GM10847 (cell line): ENCODE measurements around the gene MKKS.
A peak's percentile ranks its signal among the peaks of the same experiment; 100 is the strongest.

Experiments used
- POLR2A ChIP-seq: IDR thresholded peaks from 2 replicates; pipeline ENCODE4 v1.6.1; 2011; ENCODE audit not compliant: insufficient read length; ENCODE audit errors: extremely low read depth

Gene MKKS

DNA sequence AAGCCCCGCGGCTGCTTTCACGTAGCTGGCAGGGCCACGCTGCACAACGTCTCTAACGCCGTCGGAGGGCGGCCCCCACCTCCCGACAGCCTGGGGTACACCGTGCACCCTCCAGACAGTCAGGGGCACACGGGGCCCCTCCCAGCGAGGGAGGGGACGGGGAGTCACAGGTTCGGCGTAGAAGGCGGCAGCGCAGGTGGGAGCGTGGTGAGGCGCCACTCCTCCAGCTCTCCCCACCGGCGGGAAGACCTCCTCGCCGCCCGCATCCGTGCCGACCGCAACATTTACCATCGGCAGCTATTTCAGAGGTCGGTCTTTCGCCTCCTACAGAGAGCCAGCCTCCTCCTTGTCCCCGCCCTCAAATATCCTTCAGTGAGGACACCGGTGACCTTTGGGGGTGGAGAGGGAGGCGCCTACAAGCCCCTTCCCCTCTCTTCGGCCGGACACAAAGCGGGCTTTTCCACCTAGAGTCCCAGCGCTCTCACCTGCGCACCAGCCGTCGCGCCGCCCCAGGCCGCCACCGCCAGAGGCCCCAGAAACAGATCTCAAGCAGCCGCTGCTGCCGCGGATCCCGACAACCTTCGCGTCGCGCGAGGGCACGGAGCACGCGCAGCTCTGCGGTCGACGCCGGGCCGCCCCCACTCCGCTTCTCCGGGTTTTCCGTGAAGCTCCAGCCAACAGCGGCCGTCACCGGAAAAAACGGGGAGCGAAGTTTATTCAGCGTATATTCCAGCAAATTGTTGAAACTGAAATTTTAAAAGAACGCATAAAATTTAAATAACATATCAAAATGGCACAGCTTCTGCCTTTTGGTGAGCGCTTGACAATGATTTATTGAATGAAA is at the start of gene MKKS:
Gene MKKS (minus strand): TSS at position 600 of the 844 bp plus-strand sequence. CDS start 20,708 bp downstream, outside the sequence.
- TF ChIP-seq POLR2A = peak; percentile 63

DNA sequence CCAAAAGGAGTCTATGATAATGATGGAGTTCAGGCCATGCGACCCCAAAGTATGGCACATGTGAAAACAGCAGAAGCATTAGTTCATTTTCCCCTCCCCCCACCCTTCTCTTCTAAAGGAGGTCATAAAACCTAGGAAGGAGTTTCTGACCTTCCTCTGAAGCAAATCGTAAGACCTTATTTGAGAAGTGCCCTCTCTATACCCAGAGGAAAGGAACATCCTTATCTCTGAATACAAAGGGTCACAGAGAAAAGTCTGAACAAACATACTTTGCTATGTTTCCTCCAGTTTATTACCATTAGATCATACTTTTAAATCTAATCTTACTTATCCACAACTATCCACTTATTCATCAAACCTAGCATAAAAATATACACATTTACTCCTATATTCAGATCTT is 49.7 kb upstream of the MKKS start:
- no peak for TF ChIP-seq POLR2A

DNA sequence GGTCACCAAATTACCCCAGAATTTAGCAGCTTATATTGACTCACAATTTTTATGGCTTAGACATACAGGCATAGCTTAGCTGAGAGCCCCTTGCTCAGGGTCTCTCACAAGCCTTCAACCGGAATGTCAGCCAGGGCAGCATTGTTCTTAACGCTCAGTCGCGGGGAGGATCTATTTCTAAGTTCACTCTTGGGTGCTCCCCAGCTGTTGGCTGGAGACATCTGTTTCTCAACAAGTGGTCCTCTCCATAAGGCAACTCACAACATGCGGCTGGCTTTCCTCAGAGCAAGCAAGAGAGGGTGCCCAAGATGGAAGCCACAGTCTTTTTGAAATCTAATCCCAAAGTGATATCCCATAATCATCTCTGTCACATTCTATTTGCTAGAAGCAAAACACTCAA is 47.7 kb upstream of the MKKS start:
- no peak for TF ChIP-seq POLR2A

DNA sequence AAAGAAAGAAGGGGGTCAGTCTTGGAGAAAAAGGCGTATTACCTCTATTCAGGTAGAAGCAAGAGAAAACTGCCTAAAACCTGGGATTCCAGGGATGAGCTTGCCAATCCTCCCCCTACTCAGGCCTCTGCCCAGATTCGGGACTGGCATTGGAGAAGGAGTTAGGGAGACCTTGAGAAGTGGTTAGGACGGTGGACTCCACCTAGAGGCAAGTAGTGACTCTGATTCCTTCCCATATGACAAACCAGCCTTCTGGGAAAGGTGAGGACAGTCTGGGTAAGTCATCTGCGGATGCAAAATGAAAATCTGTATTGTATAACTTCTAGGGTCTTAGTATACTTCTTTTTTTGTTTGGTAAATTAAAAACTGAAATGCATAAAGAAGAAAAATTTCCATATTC is 44.9 kb upstream of the MKKS start:
- TF ChIP-seq POLR2A = no peak

DNA sequence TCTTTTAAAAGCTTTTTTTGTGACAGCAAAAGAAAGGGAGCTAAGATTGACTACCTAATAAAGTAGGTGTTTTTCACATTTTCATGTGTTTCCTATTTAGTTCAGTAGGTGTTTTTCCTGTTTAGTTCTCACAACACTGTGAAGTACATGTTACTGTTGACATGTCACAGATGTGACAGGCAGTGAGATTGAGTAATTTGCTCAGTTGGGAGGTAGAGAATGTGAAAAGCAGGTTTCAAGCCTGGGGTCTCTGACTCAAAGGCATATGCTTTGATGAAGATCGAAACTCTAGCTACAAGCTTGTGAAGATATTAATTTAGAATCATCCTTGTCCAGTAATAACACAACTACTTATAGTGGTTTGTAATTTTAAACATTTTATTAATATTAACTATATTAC is 44.2 kb upstream of the MKKS start:
- TF ChIP-seq POLR2A = no peak

DNA sequence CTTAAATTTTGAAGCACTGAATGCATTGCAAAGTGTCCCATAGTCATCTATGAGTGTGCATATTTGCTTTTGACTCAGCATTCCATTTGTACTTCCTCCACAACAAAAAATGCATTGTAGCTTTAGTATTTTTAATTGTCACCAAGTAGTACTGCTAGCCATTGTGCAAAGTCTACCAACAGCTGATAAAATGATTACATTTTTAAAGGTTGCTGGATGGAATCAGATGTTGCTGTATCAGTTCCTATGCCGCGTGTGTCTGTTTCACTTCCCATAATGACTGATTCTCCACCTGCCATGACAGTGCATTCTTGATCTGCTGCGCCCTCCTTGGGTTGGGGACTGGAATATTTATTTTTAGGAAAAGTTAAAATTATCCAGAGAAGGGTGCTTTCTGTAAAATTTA is 42.3 kb upstream of the MKKS start:
- no peak for TF ChIP-seq POLR2A

DNA sequence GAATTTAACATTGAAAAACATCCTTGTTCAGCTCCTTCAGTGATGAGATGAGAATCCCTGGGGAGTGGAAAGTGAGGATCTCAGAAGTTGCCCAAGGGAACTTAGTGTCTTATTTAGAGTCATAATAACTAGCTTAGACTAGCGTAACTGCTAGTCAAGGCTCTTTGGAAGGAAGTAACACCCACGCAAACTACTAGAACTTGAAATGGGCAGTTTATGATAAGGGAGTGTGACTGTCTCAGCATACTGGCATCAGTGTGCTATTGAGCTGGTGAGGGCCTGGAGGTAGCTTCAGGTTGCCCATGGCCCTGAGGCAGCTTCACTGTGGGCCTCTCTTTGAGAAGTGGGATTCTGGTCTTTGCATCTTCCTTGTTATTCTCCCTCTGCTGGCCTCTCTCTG is 41.2 kb upstream of the MKKS start:
- no peak for TF ChIP-seq POLR2A

DNA sequence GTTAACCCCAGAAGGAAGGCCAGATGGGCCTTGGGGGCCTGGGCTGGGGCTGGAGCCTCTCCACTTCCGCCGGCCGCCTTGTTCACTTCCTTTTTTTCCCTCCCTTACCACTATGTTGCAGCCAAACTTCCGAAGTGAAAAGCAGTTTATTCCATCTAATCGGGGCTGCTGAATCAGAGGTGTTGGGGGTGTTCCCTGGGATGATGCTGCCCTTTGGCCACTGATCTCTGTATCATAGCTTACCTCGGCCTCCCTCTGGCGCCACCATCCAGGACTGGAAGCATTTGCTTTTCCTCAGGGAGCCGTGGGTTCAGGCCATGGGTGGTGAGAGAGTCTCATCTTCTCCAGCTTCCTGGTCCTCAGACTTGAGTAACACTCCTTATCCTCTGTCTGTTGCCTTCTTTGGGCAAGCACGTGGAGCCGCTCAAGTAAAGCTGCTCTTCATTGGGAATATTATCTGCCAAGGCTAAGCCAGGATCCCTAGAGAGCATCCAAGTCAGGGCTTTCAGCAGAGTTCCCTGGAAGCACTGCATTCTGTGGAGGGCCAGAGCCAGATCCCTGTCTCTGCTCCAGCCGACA is 40.7 kb upstream of the MKKS start:
- TF ChIP-seq POLR2A = no peak

DNA sequence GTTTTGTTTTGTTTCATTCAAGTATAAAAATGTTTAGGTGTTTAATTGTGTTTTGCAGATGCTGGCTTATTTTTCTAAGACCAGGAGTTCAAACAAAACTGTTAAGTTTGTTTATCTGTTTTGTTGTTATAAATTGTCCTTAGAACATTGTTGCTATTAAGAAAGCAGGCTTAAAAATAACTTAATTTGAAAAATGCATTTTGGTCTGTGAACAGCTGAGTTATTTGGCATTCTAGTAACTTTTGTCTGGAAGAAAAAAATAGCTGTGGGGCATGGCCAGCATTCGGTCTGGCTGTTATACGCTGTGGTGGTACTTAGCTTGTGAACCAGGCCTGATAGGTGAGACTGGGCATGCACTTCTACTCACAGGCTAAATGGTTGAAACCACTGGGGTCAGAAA is 38.8 kb upstream of the MKKS start:
- TF ChIP-seq POLR2A = no peak

DNA sequence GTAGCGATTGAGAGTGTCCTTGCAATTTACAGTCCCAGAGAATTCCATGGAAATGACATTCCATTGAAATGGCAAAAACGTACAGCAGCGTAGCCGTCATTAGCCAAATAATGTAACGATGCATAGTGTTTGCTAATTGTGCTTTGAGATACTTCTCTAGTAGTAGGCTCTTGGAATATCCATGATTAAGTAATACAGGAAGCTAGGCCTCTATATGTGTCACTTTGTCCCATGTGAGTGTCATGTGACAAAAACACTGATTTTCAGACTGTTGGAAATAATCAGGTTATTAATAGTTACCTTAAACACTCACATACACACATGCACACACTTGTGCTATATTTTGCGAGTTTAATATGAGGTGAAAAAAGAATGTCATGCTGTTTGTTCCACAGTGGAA is 36.3 kb upstream of the MKKS start:
- TF ChIP-seq POLR2A = no peak

DNA sequence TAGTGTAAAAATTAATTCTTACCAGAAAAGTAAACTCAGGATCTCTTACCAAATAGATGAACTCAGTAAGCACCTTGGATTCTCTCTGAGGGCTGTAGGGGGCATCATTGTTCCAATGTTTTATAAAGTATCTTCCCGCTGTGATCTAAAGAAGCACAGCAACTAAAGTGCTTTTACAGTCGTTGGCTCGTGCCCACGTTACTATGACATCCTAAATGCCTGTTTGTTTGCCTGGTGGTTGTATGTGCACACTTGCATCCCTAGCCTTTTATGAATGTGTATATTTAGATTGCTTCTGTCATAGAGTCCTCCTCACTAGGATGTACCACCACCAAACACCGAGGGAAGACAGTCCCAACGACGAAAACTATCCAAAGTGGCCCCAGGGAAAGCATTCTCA is 35.6 kb upstream of the MKKS start:
- TF ChIP-seq POLR2A = no peak

DNA sequence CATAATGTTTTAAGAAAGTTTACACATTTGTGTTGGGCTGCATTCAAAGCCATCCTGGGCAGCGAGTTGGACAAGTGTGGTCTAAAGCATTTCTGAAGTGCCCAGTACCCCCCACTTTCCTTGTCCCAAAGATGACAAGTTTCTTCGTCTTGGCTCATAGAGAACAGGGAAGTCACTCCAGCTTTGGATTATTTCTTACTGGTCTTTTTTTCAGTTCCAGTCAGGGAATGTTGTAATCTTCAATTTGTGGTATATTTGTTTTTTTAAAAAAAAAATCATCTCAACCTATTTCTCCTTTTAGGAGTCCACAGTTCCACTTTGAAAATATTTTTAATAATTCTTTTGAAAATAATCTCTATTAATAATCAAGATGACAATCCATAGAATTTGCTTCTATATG is 35.0 kb upstream of the MKKS start:
- no peak for TF ChIP-seq POLR2A

DNA sequence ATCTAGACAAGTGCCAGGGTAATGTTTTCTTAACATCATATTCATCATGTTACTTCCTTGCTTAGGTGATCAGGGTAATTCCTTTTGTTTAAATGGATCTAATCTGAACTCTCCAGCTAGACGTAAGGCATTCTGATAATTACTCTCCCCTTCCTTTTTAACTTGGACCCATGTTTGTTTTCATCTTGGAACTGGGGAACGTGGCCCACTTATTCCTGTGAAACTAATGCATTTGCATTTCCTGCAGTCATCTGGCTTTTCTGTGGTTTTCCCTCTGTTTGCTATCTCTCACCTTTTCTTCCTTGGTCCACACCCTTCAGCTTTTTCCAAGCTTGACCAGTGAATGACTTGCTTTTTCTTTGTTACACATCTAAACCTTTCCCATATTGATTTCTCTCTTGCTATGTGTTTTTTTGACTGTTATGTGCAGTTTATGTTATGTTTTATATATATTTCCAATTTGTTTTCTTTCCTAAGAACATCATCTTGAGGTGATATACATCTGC is 34.4 kb upstream of the MKKS start:
- no peak for TF ChIP-seq POLR2A

DNA sequence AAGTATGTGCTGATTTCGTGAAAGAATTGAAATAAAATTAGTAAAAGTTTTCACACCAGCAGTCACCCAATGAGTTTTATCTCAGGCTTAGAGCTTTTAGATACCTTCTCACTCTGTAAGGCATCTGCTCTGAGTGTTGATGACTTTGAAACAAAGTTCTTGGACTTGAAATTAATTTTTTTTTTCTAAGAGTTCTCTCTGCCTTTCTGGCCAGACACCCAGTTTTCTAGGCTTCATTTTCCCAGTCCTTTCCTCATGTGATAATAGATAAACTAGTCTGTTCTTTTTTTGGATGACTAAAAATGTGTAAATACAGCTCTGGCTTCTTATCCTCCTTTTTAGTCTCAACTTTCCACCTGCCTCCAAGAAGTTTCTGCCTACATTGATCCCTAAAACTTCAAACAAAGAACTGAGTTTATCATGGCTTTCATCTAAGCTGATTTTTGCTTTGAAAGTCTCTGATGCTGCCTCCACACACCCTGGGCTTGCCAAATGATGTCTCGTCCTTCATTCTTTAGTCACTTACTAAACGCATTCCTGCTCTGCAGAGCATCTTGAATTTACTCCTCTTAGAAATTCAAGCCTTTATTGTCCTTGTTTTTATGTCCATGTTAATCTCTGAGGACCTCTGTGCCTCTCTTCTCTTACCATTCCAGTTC is 33.8 kb upstream of the MKKS start:
- TF ChIP-seq POLR2A = no peak

DNA sequence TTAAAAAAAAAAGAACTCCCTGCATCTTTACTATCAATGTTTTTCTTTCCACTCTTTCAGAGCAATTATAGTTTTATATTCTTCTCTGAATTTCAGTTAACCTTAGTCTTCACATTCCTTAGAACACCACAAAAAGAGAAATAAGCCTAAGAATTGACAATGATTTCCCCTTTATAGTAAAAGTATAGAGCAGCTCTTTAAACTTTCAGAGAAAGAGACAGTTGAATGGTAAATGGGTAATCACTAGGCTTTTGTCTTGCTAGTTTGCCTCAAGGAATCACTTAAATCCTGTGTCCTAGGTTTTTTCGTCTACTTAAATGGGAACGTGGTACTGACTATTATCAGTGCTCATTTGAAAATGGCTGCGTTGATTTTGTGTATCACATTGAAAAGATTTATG is 32.8 kb upstream of the MKKS start:
- no peak for TF ChIP-seq POLR2A

DNA sequence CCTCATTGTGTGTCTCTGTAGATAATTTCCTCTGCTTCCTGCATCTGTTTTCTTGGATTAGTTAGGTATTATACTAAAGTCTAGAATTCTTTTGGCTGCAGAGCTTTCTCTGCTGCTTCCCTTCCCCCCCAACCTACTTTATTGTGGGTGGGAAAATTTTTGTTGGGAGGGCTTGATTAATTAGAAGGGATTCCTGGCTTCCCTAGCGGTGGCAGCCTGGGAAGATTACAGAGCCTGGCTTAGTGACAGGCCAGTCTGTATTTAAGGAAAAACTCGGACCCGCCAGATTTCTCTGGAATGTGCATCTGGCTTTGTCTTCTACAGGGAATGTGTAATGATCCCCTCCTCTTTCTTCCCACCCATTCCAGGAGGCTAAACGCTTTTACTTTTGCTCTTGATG is 32.3 kb upstream of the MKKS start:
- TF ChIP-seq POLR2A = no peak
